ENCODE results near the gene CD8A.

CD8A gene

GRCh38 chr2:86789687-86790133, 1.0 kb downstream of the CD8A start:
- H3K79me2 ChIP-seq (ENCODE audit: control insufficient read depth, insufficient read depth, low read length, poor library complexity) = no peaks in the 10 kb centered on the region
- no peak overlapping the region for H2BK5ac ChIP-seq (ENCODE audit: low read depth, low read length, poor library complexity)
- no peaks in the 10 kb centered on the region for H3K79me1 ChIP-seq (ENCODE audit: low read length)
- DNase-seq = no peak
- no peak overlapping the region for H2BK12ac ChIP-seq (ENCODE audit: low read length)
- H3K4ac ChIP-seq (ENCODE audit: low read depth, low read length) = no peak overlapping the region
- no peak overlapping the region for H3K23ac ChIP-seq (ENCODE audit: low read length)
- H3K9me3 ChIP-seq (ENCODE audit: insufficient read depth, low read depth, low read length) = peaks cover 13% of the 10 kb centered on the region
- no peak overlapping the region for H3K4me2 ChIP-seq (ENCODE audit: low read length)
- H3K9ac ChIP-seq (ENCODE audit: low read length) = no peak overlapping the region
- no peak overlapping the region for H2BK120ac ChIP-seq (ENCODE audit: insufficient read depth, low read length, poor library complexity)
- no peak overlapping the region for H4K12ac ChIP-seq (ENCODE audit: low read depth, low read length)
- no peak overlapping the region for H2AFZ ChIP-seq (ENCODE audit: insufficient read depth, low read length, poor library complexity)
- H4K91ac ChIP-seq (ENCODE audit: low read depth, low read length) = no peak overlapping the region
- no peak overlapping the region for H3K18ac ChIP-seq (ENCODE audit: low read length)
- H3K27me3 ChIP-seq (ENCODE audit: insufficient read depth, low read length) = peaks cover 43% of the 10 kb centered on the region
- H3K36me3 ChIP-seq (ENCODE audit: control insufficient read depth in 1 of 2, insufficient read depth in 2 of 2, low read length in 2 of 2) = no peaks in the 10 kb centered on the region
- H3K4me1 ChIP-seq (ENCODE audit: control insufficient read depth in 1 of 2, insufficient read depth in 2 of 2, low read length in 2 of 2) = peaks cover 0 to 8% of the 10 kb centered on the region in 2 experiments
- H4K8ac ChIP-seq (ENCODE audit: low read depth, low read length) = no peak overlapping the region
- H3K4me3 ChIP-seq (ENCODE audit: low read depth, low read length) = no peak overlapping the region
- no peak overlapping the region for H3K27ac ChIP-seq (ENCODE audit: low read depth, low read length)
- H3K14ac ChIP-seq (ENCODE audit: low read length) = no peak overlapping the region
- H2AK5ac ChIP-seq (ENCODE audit: low read length) = no peak overlapping the region
- WGBS (ENCODE audit: extremely low coverage, insufficient coverage, insufficient read length) = no CpG with 5 or more reads among the region's 40 CpGs

- no peak overlapping the region for H3K4me3 ChIP-seq (ENCODE audit: low read depth, low read length)
- H3K36me3 ChIP-seq (ENCODE audit: control insufficient read depth in 1 of 2, insufficient read depth in 2 of 2, low read length in 2 of 2) = no peaks in the 10 kb centered on the region
- no peak overlapping the region for H3K4ac ChIP-seq (ENCODE audit: low read depth, low read length)
- no peak overlapping the region for H3K23ac ChIP-seq (ENCODE audit: low read length)
- H3K4me1 ChIP-seq (ENCODE audit: control insufficient read depth in 1 of 2, insufficient read depth in 2 of 2, low read length in 2 of 2) = peaks cover 0 to 8% of the 10 kb centered on the region in 2 experiments
- H3K9ac ChIP-seq (ENCODE audit: low read length) = no peak overlapping the region
- H3K27ac ChIP-seq (ENCODE audit: low read depth, low read length) = no peak overlapping the region
- no peak overlapping the region for H2BK5ac ChIP-seq (ENCODE audit: low read depth, low read length, poor library complexity)
- H4K91ac ChIP-seq (ENCODE audit: low read depth, low read length) = no peak overlapping the region
- no peak overlapping the region for H2BK12ac ChIP-seq (ENCODE audit: low read length)
- peaks cover 13% of the 10 kb centered on the region for H3K9me3 ChIP-seq (ENCODE audit: insufficient read depth, low read depth, low read length)
- H3K18ac ChIP-seq (ENCODE audit: low read length) = no peak overlapping the region
- no peak overlapping the region for H4K8ac ChIP-seq (ENCODE audit: low read depth, low read length)
- no peak overlapping the region for H3K14ac ChIP-seq (ENCODE audit: low read length)
- WGBS (ENCODE audit: extremely low coverage, insufficient coverage, insufficient read length) = no CpG with 5 or more reads among the region's 64 CpGs
- no peak overlapping the region for H2AK5ac ChIP-seq (ENCODE audit: low read length)
- peak overlapping the region; percentile 34 for H3K4me2 ChIP-seq (ENCODE audit: low read length)
- H2AFZ ChIP-seq (ENCODE audit: insufficient read depth, low read length, poor library complexity) = no peak overlapping the region
- no peak overlapping the region for H2BK120ac ChIP-seq (ENCODE audit: insufficient read depth, low read length, poor library complexity)
- no peaks in the 10 kb centered on the region for H3K79me1 ChIP-seq (ENCODE audit: low read length)
- DNase-seq = no peak
- peaks cover 43% of the 10 kb centered on the region for H3K27me3 ChIP-seq (ENCODE audit: insufficient read depth, low read length)
- H4K12ac ChIP-seq (ENCODE audit: low read depth, low read length) = no peak overlapping the region
- H3K79me2 ChIP-seq (ENCODE audit: control insufficient read depth, insufficient read depth, low read length, poor library complexity) = no peaks in the 10 kb centered on the region
These were observed 1.6 kb downstream of the CD8A start for GRCh38 chr2:86788881-86789686.

DNA sequence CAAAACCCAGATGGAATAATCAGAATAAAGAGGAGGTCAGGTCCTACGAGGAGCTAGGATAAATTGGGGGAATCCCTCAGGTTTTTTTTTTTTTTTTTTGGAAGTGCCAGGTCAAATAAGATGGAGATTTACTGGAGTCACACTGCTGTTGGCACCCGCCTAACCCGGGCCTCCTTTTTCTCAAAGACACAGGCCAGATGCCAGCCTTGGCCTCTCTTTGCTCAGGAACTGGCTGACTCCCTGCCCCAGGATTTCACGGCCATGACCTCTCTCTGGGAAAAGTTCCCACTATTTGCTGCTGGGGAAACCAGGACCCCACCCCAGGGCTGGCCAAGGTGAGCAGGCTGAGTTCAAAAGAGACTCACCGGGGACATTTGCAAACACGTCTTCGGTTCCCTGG, 2.5 kb downstream of the CD8A start:
- Histone ChIP-seq H3K9ac (ENCODE audit: low read length) (no peak overlapping the region), H3K36me3 (ENCODE audit: control insufficient read depth in 1 of 2, insufficient read depth in 2 of 2, low read length in 2 of 2) (no peaks in the 10 kb centered on the region), H4K91ac (ENCODE audit: low read depth, low read length) (no peak overlapping the region), H3K4ac (ENCODE audit: low read depth, low read length) (no peak overlapping the region), H3K27ac (ENCODE audit: low read depth, low read length) (no peak overlapping the region), H3K4me2 (ENCODE audit: low read length) (no peak overlapping the region), H3K4me3 (ENCODE audit: low read depth, low read length) (no peak overlapping the region), H4K8ac (ENCODE audit: low read depth, low read length) (no peak overlapping the region), H2BK12ac (ENCODE audit: low read length) (no peak overlapping the region), H2AFZ (ENCODE audit: insufficient read depth, low read length, poor library complexity) (no peak overlapping the region), H3K27me3 (ENCODE audit: insufficient read depth, low read length) (peaks cover 43% of the 10 kb centered on the region), H2AK5ac (ENCODE audit: low read length) (no peak overlapping the region), H3K79me2 (ENCODE audit: control insufficient read depth, insufficient read depth, low read length, poor library complexity) (no peaks in the 10 kb centered on the region), H3K18ac (ENCODE audit: low read length) (no peak overlapping the region), H3K4me1 (ENCODE audit: control insufficient read depth in 1 of 2, insufficient read depth in 2 of 2, low read length in 2 of 2) (peaks cover 0 to 8% of the 10 kb centered on the region in 2 experiments), H3K9me3 (ENCODE audit: insufficient read depth, low read depth, low read length) (peaks cover 13% of the 10 kb centered on the region), H3K79me1 (ENCODE audit: low read length) (no peaks in the 10 kb centered on the region), H2BK5ac (ENCODE audit: low read depth, low read length, poor library complexity) (no peak overlapping the region), H2BK120ac (ENCODE audit: insufficient read depth, low read length, poor library complexity) (no peak overlapping the region), H3K14ac (ENCODE audit: low read length) (no peak overlapping the region), H4K12ac (ENCODE audit: low read depth, low read length) (no peak overlapping the region), H3K23ac (ENCODE audit: low read length) (no peak overlapping the region)
- DNase-seq = no peak
- WGBS (ENCODE audit: extremely low coverage, insufficient coverage, insufficient read length) = no CpG with 5 or more reads among the region's 7 CpGs

- H3K4ac ChIP-seq (ENCODE audit: low read depth, low read length) = no peak overlapping the region
These were observed 3.0 kb downstream of the CD8A start for GRCh38 chr2:86787736-86788135.

More at GRCh38 chr2:86787736-86788135, 3.0 kb downstream of the CD8A start:
- Histone ChIP-seq H3K27ac (ENCODE audit: low read depth, low read length) (no peak overlapping the region), H3K23ac (ENCODE audit: low read length) (no peak overlapping the region), H3K4me2 (ENCODE audit: low read length) (no peak overlapping the region), H4K12ac (ENCODE audit: low read depth, low read length) (no peak overlapping the region), H3K27me3 (ENCODE audit: insufficient read depth, low read length) (peaks cover 43% of the 10 kb centered on the region), H3K4me3 (ENCODE audit: low read depth, low read length) (no peak overlapping the region), H2BK120ac (ENCODE audit: insufficient read depth, low read length, poor library complexity) (no peak overlapping the region), H2BK12ac (ENCODE audit: low read length) (no peak overlapping the region), H3K18ac (ENCODE audit: low read length) (no peak overlapping the region), H3K9me3 (ENCODE audit: insufficient read depth, low read depth, low read length) (peaks cover 13% of the 10 kb centered on the region), H3K9ac (ENCODE audit: low read length) (no peak overlapping the region), H2AK5ac (ENCODE audit: low read length) (no peak overlapping the region), H4K8ac (ENCODE audit: low read depth, low read length) (no peak overlapping the region), H2BK5ac (ENCODE audit: low read depth, low read length, poor library complexity) (no peak overlapping the region), H3K14ac (ENCODE audit: low read length) (no peak overlapping the region), H3K79me1 (ENCODE audit: low read length) (no peaks in the 10 kb centered on the region), H3K4me1 (ENCODE audit: control insufficient read depth in 1 of 2, insufficient read depth in 2 of 2, low read length in 2 of 2) (peaks cover 0 to 8% of the 10 kb centered on the region in 2 experiments), H3K36me3 (ENCODE audit: control insufficient read depth in 1 of 2, insufficient read depth in 2 of 2, low read length in 2 of 2) (no peaks in the 10 kb centered on the region), H2AFZ (ENCODE audit: insufficient read depth, low read length, poor library complexity) (no peak overlapping the region), H3K79me2 (ENCODE audit: control insufficient read depth, insufficient read depth, low read length, poor library complexity) (no peaks in the 10 kb centered on the region), H4K91ac (ENCODE audit: low read depth, low read length) (no peak overlapping the region)
- no peak for DNase-seq
- WGBS (ENCODE audit: extremely low coverage, insufficient coverage, insufficient read length) = no CpG with 5 or more reads among the region's 2 CpGs
